WTC11 (cell line): ENCODE data around the gene CFAP157.

Source experiments
- AR ChIP-seq: fragments of 250-450 bp; sonication (Bioruptor Pico); IDR thresholded peaks from 2 replicates; pipeline ENCODE4 v1.9.0; 2021; ENCODE audit warnings: mild to moderate bottlenecking
- CBFB ChIP-seq: sonication (generic); formaldehyde crosslinking; IDR thresholded peaks from 2 replicates; pipeline ENCODE4 v1.8.1; 2022; ENCODE audit warnings: mild to moderate bottlenecking, low read depth, missing genetic modification reagents
- EMX1 ChIP-seq: fragments of 250-450 bp; sonication (Bioruptor Pico); IDR thresholded peaks from 2 replicates; pipeline ENCODE4 v1.8.0; 2021; ENCODE audit warnings: mild to moderate bottlenecking
- HMGXB4 ChIP-seq: sonication (generic); formaldehyde crosslinking; IDR thresholded peaks from 2 replicates; pipeline ENCODE4 v1.8.1; 2023; ENCODE audit warnings: mild to moderate bottlenecking, moderate library complexity, missing genetic modification reagents
- MXD4 ChIP-seq: fragments of 250-450 bp; sonication (Bioruptor Pico); IDR thresholded peaks from 2 replicates; pipeline ENCODE4 v1.8.0; 2021; ENCODE audit warnings: mild to moderate bottlenecking, moderate library complexity, borderline replicate concordance
- RELA ChIP-seq: sonication (generic); formaldehyde crosslinking; IDR thresholded peaks from 2 replicates; pipeline ENCODE4 v1.8.1; 2022; ENCODE audit warnings: missing genetic modification reagents, mild to moderate bottlenecking, borderline replicate concordance
- SP1 ChIP-seq: sonication (generic); formaldehyde crosslinking; conservative IDR thresholded peaks from 2 replicates; pipeline ENCODE4 v1.8.1; 2022; ENCODE audit warnings: missing genetic modification reagents
- ZNF138 ChIP-seq: sonication (generic); formaldehyde crosslinking; conservative IDR thresholded peaks from 2 replicates; pipeline ENCODE4 v1.8.1; 2022; ENCODE audit warnings: mild to moderate bottlenecking, moderate library complexity, missing genetic modification reagents
- ZNF671 ChIP-seq: fragments of 250-450 bp; sonication (Bioruptor Pico); IDR thresholded peaks from 2 replicates; pipeline ENCODE4 v1.8.0; 2021; ENCODE audit warnings: mild to moderate bottlenecking
- TF ChIP-seq, protein P1 (sequence below): fragments of 200-600 bp; IDR thresholded peaks from 2 replicates; pipeline ENCODE4 v1.8.0; 2022; ENCODE audit warnings: antibody characterized with exemption
- TF ChIP-seq, protein P2 (sequence below): sonication (generic); formaldehyde crosslinking; IDR thresholded peaks from 2 replicates; pipeline ENCODE4 v1.8.1; 2023; ENCODE audit warnings: mild to moderate bottlenecking, missing genetic modification reagents, moderate library complexity
- TF ChIP-seq, protein P3 (sequence below): sonication (generic); formaldehyde crosslinking; IDR thresholded peaks from 2 replicates; pipeline ENCODE4 v1.8.0; 2022; ENCODE audit warnings: mild to moderate bottlenecking, missing genetic modification reagents
- TF ChIP-seq, protein P4 (sequence below): sonication (generic); formaldehyde crosslinking; IDR thresholded peaks from 2 replicates; pipeline ENCODE4 v1.8.0; 2022; ENCODE audit warnings: mild to moderate bottlenecking, missing genetic modification reagents
- TF ChIP-seq, protein P5 (sequence below): sonication (generic); formaldehyde crosslinking; conservative IDR thresholded peaks from 2 replicates; pipeline ENCODE4 v1.8.1; 2023; ENCODE audit warnings: mild to moderate bottlenecking, low read depth, missing genetic modification reagents, moderate library complexity

DNA sequence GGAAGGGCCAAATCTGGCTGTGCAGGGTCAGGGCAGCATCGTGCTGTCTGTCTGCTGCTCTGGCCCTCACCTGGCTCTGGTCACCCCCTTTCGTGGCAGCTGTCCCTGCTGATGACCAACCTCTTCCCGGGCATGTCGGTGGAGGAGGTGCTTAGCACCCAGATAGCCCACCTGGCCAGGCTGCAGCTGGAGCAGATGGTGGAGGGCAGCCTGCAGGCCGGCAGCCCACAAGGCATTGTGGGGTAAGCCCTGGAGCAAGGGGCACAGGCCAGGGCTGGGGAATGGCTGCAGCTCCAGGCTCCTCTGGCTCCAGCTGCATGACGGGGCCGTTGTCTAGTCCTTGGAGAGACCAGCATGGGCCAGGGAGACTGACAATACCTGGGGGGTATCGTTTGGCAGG lies 20.1 kb downstream of the CFAP157 start:
- TF ChIP-seq, protein P1, sequence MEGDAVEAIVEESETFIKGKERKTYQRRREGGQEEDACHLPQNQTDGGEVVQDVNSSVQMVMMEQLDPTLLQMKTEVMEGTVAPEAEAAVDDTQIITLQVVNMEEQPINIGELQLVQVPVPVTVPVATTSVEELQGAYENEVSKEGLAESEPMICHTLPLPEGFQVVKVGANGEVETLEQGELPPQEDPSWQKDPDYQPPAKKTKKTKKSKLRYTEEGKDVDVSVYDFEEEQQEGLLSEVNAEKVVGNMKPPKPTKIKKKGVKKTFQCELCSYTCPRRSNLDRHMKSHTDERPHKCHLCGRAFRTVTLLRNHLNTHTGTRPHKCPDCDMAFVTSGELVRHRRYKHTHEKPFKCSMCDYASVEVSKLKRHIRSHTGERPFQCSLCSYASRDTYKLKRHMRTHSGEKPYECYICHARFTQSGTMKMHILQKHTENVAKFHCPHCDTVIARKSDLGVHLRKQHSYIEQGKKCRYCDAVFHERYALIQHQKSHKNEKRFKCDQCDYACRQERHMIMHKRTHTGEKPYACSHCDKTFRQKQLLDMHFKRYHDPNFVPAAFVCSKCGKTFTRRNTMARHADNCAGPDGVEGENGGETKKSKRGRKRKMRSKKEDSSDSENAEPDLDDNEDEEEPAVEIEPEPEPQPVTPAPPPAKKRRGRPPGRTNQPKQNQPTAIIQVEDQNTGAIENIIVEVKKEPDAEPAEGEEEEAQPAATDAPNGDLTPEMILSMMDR: no peak
- no peak for TF ChIP-seq MXD4 (CRISPR knock-in tag)
- TF ChIP-seq RELA (CRISPR knock-in tag): no peak
- TF ChIP-seq, protein P2, sequence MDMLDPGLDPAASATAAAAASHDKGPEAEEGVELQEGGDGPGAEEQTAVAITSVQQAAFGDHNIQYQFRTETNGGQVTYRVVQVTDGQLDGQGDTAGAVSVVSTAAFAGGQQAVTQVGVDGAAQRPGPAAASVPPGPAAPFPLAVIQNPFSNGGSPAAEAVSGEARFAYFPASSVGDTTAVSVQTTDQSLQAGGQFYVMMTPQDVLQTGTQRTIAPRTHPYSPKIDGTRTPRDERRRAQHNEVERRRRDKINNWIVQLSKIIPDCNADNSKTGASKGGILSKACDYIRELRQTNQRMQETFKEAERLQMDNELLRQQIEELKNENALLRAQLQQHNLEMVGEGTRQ: no peak
- TF ChIP-seq ZNF138 (CRISPR knock-in tag): no peak
- TF ChIP-seq, protein P3, sequence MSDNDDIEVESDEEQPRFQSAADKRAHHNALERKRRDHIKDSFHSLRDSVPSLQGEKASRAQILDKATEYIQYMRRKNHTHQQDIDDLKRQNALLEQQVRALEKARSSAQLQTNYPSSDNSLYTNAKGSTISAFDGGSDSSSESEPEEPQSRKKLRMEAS (CRISPR knock-in tag): no peak
- no peak for TF ChIP-seq EMX1 (CRISPR knock-in tag)
- TF ChIP-seq ZNF671 (CRISPR knock-in tag): no peak
- TF ChIP-seq, protein P4, sequence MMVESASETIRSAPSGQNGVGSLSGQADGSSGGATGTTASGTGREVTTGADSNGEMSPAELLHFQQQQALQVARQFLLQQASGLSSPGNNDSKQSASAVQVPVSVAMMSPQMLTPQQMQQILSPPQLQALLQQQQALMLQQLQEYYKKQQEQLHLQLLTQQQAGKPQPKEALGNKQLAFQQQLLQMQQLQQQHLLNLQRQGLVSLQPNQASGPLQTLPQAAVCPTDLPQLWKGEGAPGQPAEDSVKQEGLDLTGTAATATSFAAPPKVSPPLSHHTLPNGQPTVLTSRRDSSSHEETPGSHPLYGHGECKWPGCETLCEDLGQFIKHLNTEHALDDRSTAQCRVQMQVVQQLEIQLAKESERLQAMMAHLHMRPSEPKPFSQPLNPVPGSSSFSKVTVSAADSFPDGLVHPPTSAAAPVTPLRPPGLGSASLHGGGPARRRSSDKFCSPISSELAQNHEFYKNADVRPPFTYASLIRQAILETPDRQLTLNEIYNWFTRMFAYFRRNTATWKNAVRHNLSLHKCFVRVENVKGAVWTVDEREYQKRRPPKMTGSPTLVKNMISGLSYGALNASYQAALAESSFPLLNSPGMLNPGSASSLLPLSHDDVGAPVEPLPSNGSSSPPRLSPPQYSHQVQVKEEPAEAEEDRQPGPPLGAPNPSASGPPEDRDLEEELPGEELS: no peak
- TF ChIP-seq AR: no peak
- no peak for TF ChIP-seq SP1 (CRISPR knock-in tag)
- TF ChIP-seq, protein P5, sequence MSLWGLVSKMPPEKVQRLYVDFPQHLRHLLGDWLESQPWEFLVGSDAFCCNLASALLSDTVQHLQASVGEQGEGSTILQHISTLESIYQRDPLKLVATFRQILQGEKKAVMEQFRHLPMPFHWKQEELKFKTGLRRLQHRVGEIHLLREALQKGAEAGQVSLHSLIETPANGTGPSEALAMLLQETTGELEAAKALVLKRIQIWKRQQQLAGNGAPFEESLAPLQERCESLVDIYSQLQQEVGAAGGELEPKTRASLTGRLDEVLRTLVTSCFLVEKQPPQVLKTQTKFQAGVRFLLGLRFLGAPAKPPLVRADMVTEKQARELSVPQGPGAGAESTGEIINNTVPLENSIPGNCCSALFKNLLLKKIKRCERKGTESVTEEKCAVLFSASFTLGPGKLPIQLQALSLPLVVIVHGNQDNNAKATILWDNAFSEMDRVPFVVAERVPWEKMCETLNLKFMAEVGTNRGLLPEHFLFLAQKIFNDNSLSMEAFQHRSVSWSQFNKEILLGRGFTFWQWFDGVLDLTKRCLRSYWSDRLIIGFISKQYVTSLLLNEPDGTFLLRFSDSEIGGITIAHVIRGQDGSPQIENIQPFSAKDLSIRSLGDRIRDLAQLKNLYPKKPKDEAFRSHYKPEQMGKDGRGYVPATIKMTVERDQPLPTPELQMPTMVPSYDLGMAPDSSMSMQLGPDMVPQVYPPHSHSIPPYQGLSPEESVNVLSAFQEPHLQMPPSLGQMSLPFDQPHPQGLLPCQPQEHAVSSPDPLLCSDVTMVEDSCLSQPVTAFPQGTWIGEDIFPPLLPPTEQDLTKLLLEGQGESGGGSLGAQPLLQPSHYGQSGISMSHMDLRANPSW (CRISPR knock-in tag): no peak
- TF ChIP-seq HMGXB4 (CRISPR knock-in tag): no peak
- TF ChIP-seq CBFB (CRISPR knock-in tag): no peak
